ENCODE measurements around the gene TUBB6. TPM values are rescaled to one million over a fixed set of nuclear protein-coding genes. Genes with fewer than 3 reads are reported as not detected.

The TUBB6 gene
- total RNA-seq, 1 donor from 2014 or later = 877 TPM

GRCh38 chr18:12345491-12346239 lies 37.6 kb downstream of the TUBB6 start:
- DNase-seq = no peak

GRCh38 chr18:12346240-12346565 lies 38.2 kb downstream of the TUBB6 start:
- no peak for DNase-seq

GRCh38 chr18:12347895-12348294 lies 39.9 kb downstream of the TUBB6 start:
- DNase-seq = no peak

- DNase-seq = no peak
Observed at GRCh38 chr18:12352188-12352587, 44.1 kb downstream of the TUBB6 start.

- peak; percentile 20 for DNase-seq
Observed at GRCh38 chr18:12359515-12359927, 51.5 kb downstream of the TUBB6 start.

- no peak for DNase-seq
Observed at GRCh38 chr18:12361770-12362378, 53.8 kb downstream of the TUBB6 start.

- DNase-seq = no peak
Observed at GRCh38 chr18:12362473-12363174, 54.6 kb downstream of the TUBB6 start.

- no peak for DNase-seq
Observed at GRCh38 chr18:12366379-12366778, 58.3 kb downstream of the TUBB6 start.

GRCh38 chr18:12366784-12367183 lies 58.7 kb downstream of the TUBB6 start:
- DNase-seq = no peak

GRCh38 chr18:12369211-12369610 lies 61.2 kb downstream of the TUBB6 start:
- no peak for DNase-seq

GRCh38 chr18:12371590-12371989 lies 63.5 kb downstream of the TUBB6 start:
- DNase-seq = no peak

GRCh38 chr18:12372406-12372805 lies 64.4 kb downstream of the TUBB6 start:
- DNase-seq = no peak

- DNase-seq = no peak
Observed at GRCh38 chr18:12373116-12373770, 65.2 kb downstream of the TUBB6 start.

GRCh38 chr18:12373771-12374116 lies 65.7 kb downstream of the TUBB6 start:
- DNase-seq = no peak

GRCh38 chr18:12374401-12374800 lies 66.4 kb downstream of the TUBB6 start:
- DNase-seq = no peak

Other genes starting within 250 kb of the TUBB6 start
- not detected in 2 replicates for gene ANKRD62, start 214.4 kb upstream of the TUBB6 start, total RNA-seq
- 1.2 and 1.9 TPM in 2 replicates for gene CIDEA, start 53.9 kb upstream of the TUBB6 start, total RNA-seq
- gene AFG3L2, start 69.0 kb downstream of the TUBB6 start, total RNA-seq = 49.4 and 54.7 TPM in 2 replicates
- gene PRELID3A, start 99.7 kb downstream of the TUBB6 start, total RNA-seq = 1.5 and 3.1 TPM in 2 replicates